Erythroblast (primary cell): Measurements from ENCODE around the gene LNPEP.

Source experiments
- GATA1 ChIP-seq: IDR thresholded peaks from 2 replicates; pipeline ENCODE4 v1.6.1; 2011; ENCODE audit warnings: low read depth, mild to moderate bottlenecking, control low read depth, low read length, moderate library complexity
- POLR2A ChIP-seq: IDR thresholded peaks from 2 replicates; pipeline ENCODE4 v1.6.1; 2011; ENCODE audit warnings: mild to moderate bottlenecking, low read length

- TF ChIP-seq POLR2A (no peak), GATA1 (no peak)
These were observed 55.8 kb downstream of the LNPEP start for GRCh38 chr5:96991708-96992107.
